Panc1 (cell line): Measurements from ENCODE around the gene HSBP1. TPM values are rescaled to one million over a fixed set of nuclear protein-coding genes. Genes with fewer than 3 reads are reported as not detected.

ENCODE experiments used
- ATAC-seq: fragments of 200-7000 bp; cut with Tn5 transposase; 2 replicates; pipeline ENCODE4 v1.9.1; 2020; ENCODE audit warnings: mild to moderate bottlenecking, moderate library complexity
- BruUV-seq: library from RNA; stranded (reverse); fragments of 400-500 nt; replicated peaks from 2 replicates; lab custom pipeline; 2021; lab: Mats Ljungman, UMichigan
- CTCF ChIA-PET: fragments of 300-600 bp; sonication (Branson Sonifier 250); formaldehyde crosslinking; loops from one replicate; lab custom pipeline; 2022; ENCODE audit warnings: antibody characterized with exemption; lab: Charles Lee
- POLR2A ChIA-PET: fragments of 300-600 bp; sonication (Branson Sonifier 250); formaldehyde crosslinking; loops from one replicate; lab custom pipeline; 2022; ENCODE audit warnings: antibody characterized with exemption; lab: Charles Lee
- DNase-seq: peaks from one replicate; pipeline ENCODE4 v3.0.0-alpha.2; 2010; ENCODE audit warnings: low read depth, low spot score
- H3K27ac ChIP-seq: 2 replicates; pipeline ENCODE4 v1.5.1; 2011; ENCODE audit warnings: mild to moderate bottlenecking, low read length, inconsistent platforms
- H3K27me3 ChIP-seq: fragments of 200-500 bp; sonication (Bioruptor generic); 2 replicates; pipeline ENCODE4 v1.6.0; 2014; ENCODE audit warnings: low read length, inconsistent platforms; ENCODE audit not compliant: control insufficient read depth, insufficient read depth
- H3K36me3 ChIP-seq: fragments of 200-500 bp; sonication (Bioruptor generic); 2 replicates; pipeline ENCODE4 v1.5.1; 2014; ENCODE audit warnings: inconsistent platforms, mild to moderate bottlenecking, low read length, moderate library complexity; ENCODE audit not compliant: control insufficient read depth, insufficient read depth
- H3K4me1 ChIP-seq: 2 replicates; pipeline ENCODE4 v1.5.1; 2011; ENCODE audit warnings: inconsistent platforms, mild to moderate bottlenecking, low read length, moderate library complexity; ENCODE audit not compliant: control insufficient read depth, insufficient read depth
- H3K4me3 ChIP-seq, 2 experiments: 2 replicates each; pipeline ENCODE4 v1.5.1; 2011 to 2012; ENCODE audit warnings: low read depth in 2 of 2, low read length in 2 of 2, mild to moderate bottlenecking in 2 of 2, inconsistent platforms in 1 of 2, moderate library complexity in 1 of 2
- H3K9me3 ChIP-seq: fragments of 200-500 bp; sonication (Bioruptor generic); 2 replicates; pipeline ENCODE4 v1.5.1; 2014; ENCODE audit warnings: low read depth, mild to moderate bottlenecking, inconsistent platforms, low read length, moderate library complexity; ENCODE audit not compliant: control insufficient read depth, insufficient read depth
- CTCF ChIP-seq: fragments of 450-650 bp; IDR thresholded peaks from 2 replicates; pipeline ENCODE4 v1.5.1; 2017; ENCODE audit warnings: mild to moderate bottlenecking
- POLR2AphosphoS5 ChIP-seq: IDR thresholded peaks from 2 replicates; pipeline ENCODE4 v1.6.1; 2012; ENCODE audit warnings: mild to moderate bottlenecking, low read depth, low read length, moderate library complexity
- REST ChIP-seq, 2 experiments: IDR thresholded peaks; 2 replicates each; pipeline ENCODE4 v1.6.1; 2011 to 2012; ENCODE audit warnings: low read depth in 2 of 2, control low read depth in 1 of 2, low read length in 1 of 2, mild to moderate bottlenecking in 1 of 2, moderate library complexity in 1 of 2; ENCODE audit not compliant: insufficient read depth in 1 of 2
- SIN3A ChIP-seq: IDR thresholded peaks from 2 replicates; pipeline ENCODE4 v1.6.1; 2012; ENCODE audit warnings: low read depth, mild to moderate bottlenecking, low read length, moderate library complexity, borderline replicate concordance; ENCODE audit not compliant: insufficient read depth
- TCF7L2 ChIP-seq: IDR thresholded peaks from 2 replicates; pipeline ENCODE4 v1.6.1; 2011; ENCODE audit warnings: mild to moderate bottlenecking, low read depth, low read length, inconsistent platforms
- in situ Hi-C: cut with HindIII; loops from 2 replicates; pipeline ENCODE4 v1.10.0; 2016; ENCODE audit warnings: low sequenced_read_pairs, low pct_unique_long_range_greater_than_20kb
- intact Hi-C: fragments of 100-400 bp; cut with micrococcal nuclease; formaldehyde crosslinking; loops from one replicate; pipeline ENCODE4 v1.10.0; 2022; ENCODE audit not compliant: unreplicated experiment
- total RNA-seq: library from RNA; stranded (reverse); gene quantifications from one replicate; pipeline ENCODE4 v1.2.1, GENCODE V29; 2021; ENCODE audit not compliant: unreplicated experiment

The HSBP1 gene
- total RNA-seq, 1 experiment from 2014 or later = 117 TPM

GRCh38 chr16:83769397-83770008 is 38.3 kb upstream of the HSBP1 start:
- CTCF ChIA-PET = no interaction called here
- intact Hi-C loops (no loop called here), in situ Hi-C loops (no loop called here)
- no peak for DNase-seq
- no peak for TF ChIP-seq SIN3A
- no peaks in the 10 kb centered on the region for H3K4me1 ChIP-seq
- no TSS peak for BruUV-seq
- H3K27me3 ChIP-seq = no peaks in the 10 kb centered on the region
- no peak overlapping the region for H3K27ac ChIP-seq
- no peaks in the 10 kb centered on the region for H3K36me3 ChIP-seq
- POLR2A ChIA-PET = no interaction called here
- no peak for ATAC-seq
- H3K9me3 ChIP-seq = no peaks in the 10 kb centered on the region
- no peak overlapping the region for H3K4me3 ChIP-seq

- Histone ChIP-seq H3K9me3 (no peaks in the 10 kb centered on the region), H3K36me3 (no peaks in the 10 kb centered on the region), H3K27ac (no peak overlapping the region), H3K27me3 (no peaks in the 10 kb centered on the region), H3K4me1 (no peaks in the 10 kb centered on the region), H3K4me3 (no peak overlapping the region)
- ATAC-seq (no peak), DNase-seq (no peak)
- ChIA-PET CTCF (no interaction called here), POLR2A (no interaction called here)
- BruUV-seq = no TSS peak
- in situ Hi-C loops = no loop called here
- no peak for TF ChIP-seq CTCF
- no peak for TF ChIP-seq TCF7L2
- TF ChIP-seq REST (IDR thresholded peaks at IDR 0.05; ENCODE audit: insufficient read depth in 1 of 2, low read depth in 2 of 2, low read length in 1 of 2) = no peak
- TF ChIP-seq POLR2AphosphoS5 = no peak
- no peak for TF ChIP-seq SIN3A
- intact Hi-C loops = no loop called here
Observed at GRCh38 chr16:83771306-83771942, 36.4 kb upstream of the HSBP1 start.

- Histone ChIP-seq H3K4me1 (no peaks in the 10 kb centered on the region), H3K27me3 (no peaks in the 10 kb centered on the region), H3K4me3 (no peak overlapping the region), H3K36me3 (no peaks in the 10 kb centered on the region), H3K27ac (no peak overlapping the region), H3K9me3 (no peaks in the 10 kb centered on the region)
- TF ChIP-seq REST (IDR thresholded peaks at IDR 0.05; ENCODE audit: insufficient read depth in 1 of 2, low read depth in 2 of 2, low read length in 1 of 2) (no peak), TCF7L2 (no peak), SIN3A (no peak)
- in situ Hi-C loops = no loop called here
- no peak for ATAC-seq
- intact Hi-C loops = no loop called here
- BruUV-seq = no TSS peak
- ChIA-PET CTCF (no interaction called here), POLR2A (no interaction called here)
- no peak for DNase-seq
Observed at GRCh38 chr16:83772806-83773205, 35.0 kb upstream of the HSBP1 start.
